Measurements from ENCODE around the gene MEG3. TPM values are rescaled to one million over a fixed set of nuclear protein-coding genes. Genes with fewer than 3 reads are reported as not detected.

The MEG3 gene
- total and polyA plus RNA-seq, 7 donors = 3.5 to 168 (median 28.0) TPM

DNA sequence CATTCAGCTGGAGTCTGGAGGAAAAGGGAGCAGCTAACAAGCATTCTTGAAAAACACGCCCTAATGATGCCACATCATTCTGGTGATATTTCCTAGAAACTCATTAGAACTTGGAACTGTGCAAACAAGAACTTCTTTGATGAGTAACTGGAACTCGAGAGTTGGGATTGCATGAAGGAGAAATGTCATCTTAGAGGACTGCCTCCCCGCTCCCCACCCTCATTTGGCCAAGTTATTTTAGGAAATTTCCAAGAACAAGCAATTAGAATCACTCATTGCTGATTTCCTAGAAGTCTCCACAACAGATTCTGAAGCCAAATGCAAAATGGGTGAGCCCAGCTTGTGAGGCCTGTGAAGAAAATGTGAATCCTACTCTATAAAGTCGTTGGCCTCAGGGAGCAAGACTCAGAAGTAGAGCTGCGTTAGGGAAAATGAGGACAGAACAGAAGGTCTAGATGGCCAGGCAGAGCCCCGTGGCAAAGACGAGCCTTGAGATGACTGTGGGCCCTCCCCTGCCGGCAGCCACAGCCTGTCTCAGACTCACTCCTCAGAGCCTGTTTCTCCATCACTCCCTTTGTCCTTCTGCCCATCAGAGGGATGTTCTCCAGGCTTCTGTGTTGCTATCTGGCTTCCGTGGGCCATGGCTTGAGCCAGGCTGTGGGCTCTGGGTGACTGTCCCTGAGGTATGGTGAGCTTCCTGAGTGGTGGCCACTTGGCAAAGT lies 39.2 kb downstream of the MEG3 start:
- no peak for TF ChIP-seq EP300 (IDR thresholded peaks at IDR 0.05)
- no peak for TF ChIP-seq POLR2AphosphoS5 (IDR thresholded peaks at IDR 0.05)
- TF ChIP-seq, protein P1, sequence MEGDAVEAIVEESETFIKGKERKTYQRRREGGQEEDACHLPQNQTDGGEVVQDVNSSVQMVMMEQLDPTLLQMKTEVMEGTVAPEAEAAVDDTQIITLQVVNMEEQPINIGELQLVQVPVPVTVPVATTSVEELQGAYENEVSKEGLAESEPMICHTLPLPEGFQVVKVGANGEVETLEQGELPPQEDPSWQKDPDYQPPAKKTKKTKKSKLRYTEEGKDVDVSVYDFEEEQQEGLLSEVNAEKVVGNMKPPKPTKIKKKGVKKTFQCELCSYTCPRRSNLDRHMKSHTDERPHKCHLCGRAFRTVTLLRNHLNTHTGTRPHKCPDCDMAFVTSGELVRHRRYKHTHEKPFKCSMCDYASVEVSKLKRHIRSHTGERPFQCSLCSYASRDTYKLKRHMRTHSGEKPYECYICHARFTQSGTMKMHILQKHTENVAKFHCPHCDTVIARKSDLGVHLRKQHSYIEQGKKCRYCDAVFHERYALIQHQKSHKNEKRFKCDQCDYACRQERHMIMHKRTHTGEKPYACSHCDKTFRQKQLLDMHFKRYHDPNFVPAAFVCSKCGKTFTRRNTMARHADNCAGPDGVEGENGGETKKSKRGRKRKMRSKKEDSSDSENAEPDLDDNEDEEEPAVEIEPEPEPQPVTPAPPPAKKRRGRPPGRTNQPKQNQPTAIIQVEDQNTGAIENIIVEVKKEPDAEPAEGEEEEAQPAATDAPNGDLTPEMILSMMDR (IDR thresholded peaks at IDR 0.05) = no peak
- no peak for TF ChIP-seq POLR2A (IDR thresholded peaks at IDR 0.05)
- H3K27ac ChIP-seq = no peak overlapping the region

DNA sequence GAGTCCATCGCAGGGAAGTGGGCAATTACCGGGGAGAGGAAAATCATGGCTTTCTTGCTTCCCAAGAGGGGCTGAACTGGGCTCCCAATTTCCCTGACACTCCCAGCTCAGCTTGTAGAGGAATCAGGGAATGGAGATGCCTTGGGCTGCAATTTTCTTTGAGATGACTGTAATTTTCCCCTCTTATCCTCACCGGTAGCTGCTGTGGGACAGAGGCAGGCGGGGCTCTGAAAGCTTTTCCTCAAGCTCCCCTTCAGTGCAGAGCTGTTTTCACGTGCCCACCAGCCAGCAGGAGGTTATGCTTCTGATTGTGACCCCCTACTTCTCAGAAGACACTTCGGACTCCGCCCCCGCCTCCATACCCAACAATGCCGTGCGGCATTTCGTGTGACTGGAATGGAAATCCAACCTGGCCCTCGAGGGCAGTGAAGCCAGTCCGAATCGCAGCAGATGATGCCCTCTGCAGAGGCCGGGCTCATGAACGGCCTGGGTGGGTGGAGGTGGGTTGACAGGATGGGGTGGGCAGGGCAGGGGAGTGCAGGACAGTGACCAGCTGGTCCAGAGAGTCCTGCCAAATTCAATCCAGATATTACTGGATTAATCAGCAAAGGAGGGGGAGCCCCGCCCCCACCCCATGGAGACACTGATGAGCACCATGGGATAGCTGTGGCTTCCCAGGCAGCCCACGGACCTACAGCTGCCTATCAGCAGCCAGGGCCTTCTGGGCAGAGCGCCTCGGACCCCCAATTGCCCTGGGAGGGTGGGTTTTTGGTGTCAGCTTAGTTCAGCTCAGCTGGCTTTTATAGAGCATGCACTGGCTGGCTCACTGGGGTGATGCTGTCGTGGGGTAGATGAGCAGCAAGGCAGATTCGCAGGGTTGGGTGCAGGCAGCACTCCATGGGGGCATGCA lies 40.0 kb downstream of the MEG3 start:
- intact Hi-C loops (cut with DNase I) = no loop called here
- no peaks in the 10 kb centered on the region for H3K36me3 ChIP-seq
- TF ChIP-seq EP300 (IDR thresholded peaks at IDR 0.05) (no peak), POLR2AphosphoS5 (IDR thresholded peaks at IDR 0.05) (no peak), POLR2A (IDR thresholded peaks at IDR 0.05) (no peak)
- TF ChIP-seq, protein P1 (IDR thresholded peaks at IDR 0.05) = no peak
- H3K4me1 ChIP-seq = no peaks in the 10 kb centered on the region
- H3K27ac ChIP-seq = no peak overlapping the region
- H3K4me3 ChIP-seq = no peak overlapping the region
- WGBS, 2 donors = 87% methylated on average over 22 of the region's 22 CpGs
- no peaks in the 10 kb centered on the region for H3K9me3 ChIP-seq
- H3K27me3 ChIP-seq = peaks cover 0 to 8% (median 0%) of the 10 kb centered on the region in 3 donors
- peak; percentile 49 for DNase-seq

More for the DNA sequence above, 39.2 kb downstream of the MEG3 start:
- intact Hi-C loops (cut with DNase I) = no loop called here
- no peaks in the 10 kb centered on the region for H3K36me3 ChIP-seq
- DNase-seq = peak; percentile 33
- H3K4me1 ChIP-seq = no peaks in the 10 kb centered on the region
- no peaks in the 10 kb centered on the region for H3K9me3 ChIP-seq
- 74 to 80% methylated on average over 9 of the region's 9 CpGs for WGBS, 2 donors
- H3K27me3 ChIP-seq = peaks cover 0 to 14% (median 0%) of the 10 kb centered on the region in 3 donors
- no peak overlapping the region for H3K4me3 ChIP-seq

DNA sequence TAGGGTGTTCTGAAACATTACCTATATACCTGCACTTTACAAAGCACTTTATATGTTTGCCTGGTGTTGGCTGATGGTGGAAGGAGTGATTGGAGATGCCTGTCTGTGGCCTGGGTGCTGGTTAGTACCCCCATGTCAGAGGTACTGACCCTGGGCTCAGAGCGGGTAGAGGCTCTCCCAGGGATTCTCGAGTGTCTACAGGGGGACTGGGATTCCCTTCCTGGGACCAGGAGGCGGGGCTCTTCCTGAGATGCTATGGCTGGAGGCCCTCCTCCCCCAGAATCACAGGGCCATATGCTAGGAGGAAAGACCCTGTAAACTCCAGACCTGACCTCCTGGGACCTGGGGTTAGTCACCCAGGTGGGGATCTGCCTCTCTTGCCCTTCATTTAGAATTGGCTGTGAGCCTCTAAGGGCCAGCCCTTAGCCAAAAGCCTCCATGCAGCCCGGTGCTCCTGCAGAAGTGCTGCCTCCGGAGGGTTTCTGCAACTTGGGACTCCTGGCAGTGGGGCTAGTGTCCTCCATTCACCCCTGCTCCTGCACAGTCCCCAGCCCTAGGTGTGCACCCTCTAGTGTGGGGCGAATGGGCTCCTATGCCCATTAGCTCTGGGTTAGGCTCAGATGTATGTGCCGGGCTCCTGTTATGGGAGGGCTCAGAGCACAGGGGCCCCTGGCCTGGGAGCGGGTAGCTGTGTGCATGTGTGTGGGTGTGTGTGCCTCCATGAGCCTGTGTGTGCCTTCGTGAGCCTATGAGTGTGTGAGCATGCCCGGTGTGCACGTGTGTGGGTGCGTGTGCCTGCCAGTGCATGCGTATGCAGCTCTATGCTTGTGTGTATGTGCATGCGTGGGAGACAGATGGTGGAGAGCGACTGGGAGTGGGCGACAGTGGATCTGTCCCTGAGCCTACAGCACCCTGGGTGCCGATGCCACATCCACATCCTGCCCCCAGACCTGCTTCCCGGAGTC lies 41.0 kb downstream of the MEG3 start:
- Histone ChIP-seq H3K4me3 (no peak overlapping the region), H3K27ac (no peak overlapping the region), H3K36me3 (no peaks in the 10 kb centered on the region), H3K4me1 (no peaks in the 10 kb centered on the region), H3K27me3 (peaks cover 0 to 4% (median 0%) of the 10 kb centered on the region in 3 donors), H3K9me3 (no peaks in the 10 kb centered on the region)
- TF ChIP-seq POLR2A (IDR thresholded peaks at IDR 0.05) (no peak), POLR2AphosphoS5 (IDR thresholded peaks at IDR 0.05) (no peak)
- DNase-seq = peak; percentile 45
- intact Hi-C loops (cut with DNase I) = no loop called here
- 87% methylated on average over 18 of the region's 18 CpGs for WGBS, 2 donors

DNA sequence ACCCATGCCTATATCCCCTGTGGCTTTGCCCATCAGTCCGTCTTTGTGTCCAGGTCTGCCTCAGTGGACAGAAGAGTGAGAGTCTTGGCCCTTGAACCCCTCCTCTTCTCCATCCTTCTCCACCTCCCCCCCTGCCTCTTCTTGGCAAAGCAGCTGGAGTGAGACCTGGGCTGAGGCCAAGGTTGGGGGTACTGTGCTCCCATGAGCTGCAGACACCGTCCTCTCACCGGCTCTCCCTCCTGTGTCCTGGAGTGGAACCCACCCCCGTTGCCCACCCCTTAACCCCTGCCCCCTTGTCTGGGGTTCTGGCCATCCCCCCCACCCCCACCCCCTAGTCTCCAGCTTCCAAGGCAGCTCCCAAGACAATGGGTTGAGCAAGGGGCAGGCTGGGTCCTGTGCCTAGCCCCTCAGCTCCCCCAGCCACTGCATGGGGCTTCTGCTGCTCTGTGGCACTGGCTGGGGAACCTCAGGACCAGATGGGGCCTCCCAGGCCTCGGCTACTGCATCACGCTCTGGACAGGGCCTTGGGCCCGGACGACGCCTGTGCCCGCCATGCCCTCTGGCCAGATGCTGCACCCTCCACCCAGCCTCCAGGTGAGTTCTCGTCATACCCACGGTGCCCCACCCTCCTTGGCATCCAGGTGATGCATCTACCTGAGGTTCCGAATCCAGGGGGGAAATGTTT lies 41.9 kb downstream of the MEG3 start:
- Histone ChIP-seq H3K27ac (no peak overlapping the region), H3K4me3 (no peak overlapping the region), H3K27me3 (peaks cover 0 to 4% (median 0%) of the 10 kb centered on the region in 3 donors), H3K4me1 (no peaks in the 10 kb centered on the region), H3K9me3 (no peaks in the 10 kb centered on the region), H3K36me3 (no peaks in the 10 kb centered on the region)
- intact Hi-C loops (cut with DNase I) = no loop called here
- DNase-seq = peak; percentile 52
- 74 to 88% methylated on average over 13 of the region's 13 CpGs for WGBS, 2 donors
- TF ChIP-seq, protein P1 (IDR thresholded peaks at IDR 0.05) = no peak
- TF ChIP-seq EP300 (IDR thresholded peaks at IDR 0.05) = no peak
- TF ChIP-seq POLR2A (IDR thresholded peaks at IDR 0.05) = no peak
- no peak for TF ChIP-seq POLR2AphosphoS5 (IDR thresholded peaks at IDR 0.05)
